T follicular helper cell (primary cell): ENCODE results near the gene DET1.
"Not testable (repeated sequence)": the region's sequence is repeated elsewhere in the genome, so short reads cannot be mapped to it uniquely, and the experiment has no call there.

Experiments
- DNase-seq: peaks from one replicate; pipeline ENCODE4 v3.0.0-alpha.2; 2020; ENCODE audit warnings: low read depth
- total RNA-seq, 2 experiments: gene quantifications; one replicate each; lab custom pipeline; 2026; lab: John Stamatoyannopoulos, UW

The DET1 gene
- 0.65 to 1.9 reads per million in 2 experiments for total RNA-seq

DNA sequence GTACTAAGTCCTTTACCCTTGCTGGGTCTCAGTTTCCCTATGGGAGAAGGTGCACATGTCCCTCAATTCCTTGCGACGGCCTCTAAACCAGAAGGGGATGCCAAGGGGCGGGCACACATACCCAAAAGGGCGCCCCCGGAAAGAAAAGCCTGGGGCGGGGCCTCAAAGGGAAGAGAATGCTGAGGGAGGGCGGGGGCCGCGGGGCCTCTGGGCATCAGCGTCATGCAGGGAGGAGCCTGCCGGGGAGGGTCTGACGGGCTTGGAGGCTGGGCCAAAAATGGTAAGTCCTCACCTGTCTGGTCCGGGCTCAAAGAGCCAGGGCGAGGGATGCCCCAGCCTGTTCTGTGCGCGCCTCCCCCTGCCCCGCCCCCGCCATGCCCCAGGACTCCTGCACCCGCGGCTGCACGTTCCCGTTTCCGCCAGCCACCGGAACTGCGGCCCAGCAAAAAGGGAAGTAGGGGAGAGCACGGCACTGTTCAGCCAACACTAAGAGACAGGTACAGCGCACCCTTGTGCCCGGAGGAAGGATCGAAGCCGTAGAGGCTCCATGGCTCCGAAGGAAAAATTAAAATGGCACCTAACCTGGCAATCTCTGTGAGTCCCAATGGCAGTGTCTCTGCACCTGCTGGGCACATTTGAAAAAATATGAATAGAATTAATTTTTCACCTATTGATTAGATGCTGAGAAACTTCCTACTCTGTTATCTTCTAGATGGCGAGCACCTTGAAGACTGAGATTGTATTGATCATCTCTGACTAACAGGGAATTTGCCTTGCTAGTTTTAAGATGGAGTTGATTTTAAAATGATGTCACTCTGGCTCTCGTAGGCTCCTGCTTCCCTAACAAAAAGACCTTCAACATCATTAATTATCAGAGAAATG, at the start of gene DET1:
Gene DET1, minus strand, starts transcription at position 434 of the 882 bp plus-strand sequence. CDS start 14,976 bp downstream, outside the sequence.
- peak; percentile 93 for DNase-seq

DNA sequence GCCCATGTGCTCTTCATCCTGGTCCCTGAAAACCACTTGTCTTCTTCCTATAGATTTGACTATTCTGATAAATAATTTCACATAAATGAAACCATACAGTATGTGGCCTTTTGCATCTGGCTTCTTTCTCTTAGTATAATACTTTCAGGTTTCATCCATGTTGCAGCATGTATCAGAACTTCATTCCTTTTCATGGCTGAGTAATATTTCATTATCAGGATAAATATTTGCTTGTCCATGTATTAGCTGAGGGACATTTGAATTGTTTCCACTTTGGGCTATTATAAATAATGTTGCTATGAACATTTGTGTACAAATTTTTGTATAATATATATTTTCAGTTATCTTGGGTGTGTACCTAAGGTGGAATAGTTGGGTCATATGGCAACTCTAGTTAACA, 44.9 kb upstream of the DET1 start:
- no peak for DNase-seq

DNA sequence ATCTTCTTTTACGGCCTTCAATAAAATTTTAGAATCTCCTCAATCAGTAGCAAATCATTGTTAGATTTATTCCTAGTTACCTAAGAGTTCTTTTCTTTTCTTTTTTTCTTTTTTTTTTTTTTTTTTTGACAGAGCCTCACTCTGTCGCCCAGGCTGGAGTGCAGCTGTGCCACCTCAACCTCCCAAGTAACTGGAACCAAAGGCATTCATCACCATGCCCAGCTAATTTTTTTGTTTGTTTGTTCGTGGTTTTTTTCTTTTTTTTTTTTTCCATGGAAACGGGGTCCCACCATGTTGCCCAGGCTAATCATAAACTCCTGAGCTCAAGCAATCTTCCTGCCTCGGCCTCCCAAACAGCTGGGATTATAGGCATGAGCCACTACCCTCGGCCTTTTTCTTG, 44.3 kb upstream of the DET1 start:
- no peak for DNase-seq

DNA sequence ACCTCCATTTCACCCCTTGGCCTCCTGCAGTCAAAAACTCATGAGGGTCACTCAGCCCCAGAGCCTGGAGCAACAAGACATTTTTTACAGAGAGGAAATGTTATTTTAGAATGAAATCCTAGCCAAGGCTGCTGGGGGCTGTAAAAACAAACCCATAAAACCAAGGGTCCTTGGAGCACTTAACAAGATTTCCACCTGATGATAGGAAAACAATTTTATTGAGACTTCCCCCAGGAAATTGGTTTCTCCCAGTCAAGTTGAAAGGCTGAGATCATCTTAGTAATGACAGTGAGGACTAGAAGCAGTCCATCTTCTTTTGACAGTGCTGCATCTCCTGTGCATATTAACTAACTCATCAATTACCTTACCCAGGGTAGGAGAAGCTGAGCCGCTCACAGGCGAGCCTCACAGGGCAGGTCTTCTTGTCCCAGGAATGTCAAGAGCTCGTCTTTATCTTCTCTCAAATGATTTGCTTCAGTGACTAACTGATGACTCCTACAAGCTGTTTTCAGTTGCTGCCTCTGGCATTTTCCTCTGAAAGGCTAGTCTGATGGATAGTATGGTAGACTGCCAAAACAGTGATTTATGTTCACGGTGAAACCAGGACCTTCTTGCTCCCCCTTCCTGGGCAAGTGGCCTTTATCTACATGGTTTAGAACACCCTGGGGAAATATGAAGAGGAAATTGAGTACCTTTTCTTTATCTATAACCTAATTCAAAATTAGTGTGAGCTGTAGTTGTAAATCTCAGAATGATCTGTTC, 40.1 kb upstream of the DET1 start:
- no peak for DNase-seq

DNA sequence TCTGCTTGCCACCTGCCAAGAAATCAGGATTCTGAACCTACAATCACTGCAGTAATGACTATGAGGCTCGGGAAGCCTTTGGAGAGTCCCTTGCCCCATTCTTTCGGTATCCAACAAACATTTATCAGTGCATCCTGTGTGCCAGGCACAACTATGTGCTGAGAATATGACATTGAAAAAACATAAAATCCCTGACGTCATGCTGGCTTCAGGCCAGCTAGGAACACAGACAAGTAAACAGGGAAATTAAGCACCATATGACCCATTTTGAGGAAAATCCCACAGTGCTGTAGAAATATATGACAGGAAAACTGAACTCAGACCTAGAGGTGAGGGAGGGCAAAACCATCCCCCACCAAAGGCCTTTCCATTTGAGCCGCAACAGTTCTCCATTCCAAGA, 34.1 kb upstream of the DET1 start:
- DNase-seq: no peak

DNA sequence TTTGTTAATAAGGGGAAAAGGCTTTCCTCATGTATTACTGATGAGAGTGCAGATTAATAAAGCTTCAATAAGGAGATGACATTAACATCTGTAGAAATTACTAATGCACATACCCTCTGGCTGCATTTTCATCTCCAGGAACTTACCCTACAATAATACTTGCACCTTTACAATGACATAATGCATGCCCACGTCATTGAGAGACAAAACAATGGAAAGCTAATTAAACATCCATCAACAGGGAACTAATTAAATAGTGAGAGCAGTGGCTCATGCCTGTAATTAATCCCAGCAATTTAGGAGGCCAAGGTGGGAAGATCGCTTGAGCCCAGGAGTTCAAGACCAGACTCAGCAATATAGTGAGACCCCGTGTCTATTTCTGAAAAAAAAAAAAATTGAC, 32.8 kb upstream of the DET1 start:
- DNase-seq: no peak

DNA sequence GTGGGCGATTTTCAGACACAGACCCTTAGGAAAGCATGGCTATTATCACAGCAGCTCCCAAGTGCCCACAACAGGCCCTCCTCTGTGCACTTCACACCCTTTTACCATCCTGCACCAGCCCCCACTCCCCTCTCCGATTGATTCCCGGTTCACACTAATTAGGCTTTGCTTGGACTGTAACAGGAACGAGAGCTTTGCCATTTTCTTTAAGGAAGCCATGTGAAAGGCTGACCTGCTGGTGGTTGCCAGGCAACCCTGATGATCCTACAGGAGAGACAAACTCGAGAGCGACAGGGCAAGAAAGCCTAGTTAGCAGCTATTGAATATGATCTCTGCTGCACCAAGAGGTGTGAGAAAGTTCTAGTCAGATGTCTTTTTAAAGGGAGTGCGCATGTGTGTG, 28.2 kb upstream of the DET1 start:
- no peak for DNase-seq

DNA sequence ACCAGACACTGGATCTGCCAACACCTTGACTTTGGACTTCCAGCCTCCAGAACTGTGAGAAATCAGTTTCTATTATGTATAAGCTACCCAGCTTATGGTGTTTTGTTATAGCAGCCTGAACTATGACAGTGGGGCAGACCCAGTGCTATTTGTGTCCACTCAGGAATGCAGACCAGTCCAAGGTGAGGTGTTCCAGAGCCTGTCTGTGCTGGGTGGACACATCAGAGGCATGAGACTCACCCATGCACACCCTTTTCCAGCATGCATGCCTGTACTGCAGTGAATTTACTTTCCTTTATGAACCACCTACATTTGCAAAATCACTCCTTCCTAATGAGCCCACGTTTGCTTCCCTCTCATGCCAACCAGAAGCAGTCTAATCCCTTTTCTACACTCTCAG, 27.6 kb upstream of the DET1 start:
- no peak for DNase-seq

DNA sequence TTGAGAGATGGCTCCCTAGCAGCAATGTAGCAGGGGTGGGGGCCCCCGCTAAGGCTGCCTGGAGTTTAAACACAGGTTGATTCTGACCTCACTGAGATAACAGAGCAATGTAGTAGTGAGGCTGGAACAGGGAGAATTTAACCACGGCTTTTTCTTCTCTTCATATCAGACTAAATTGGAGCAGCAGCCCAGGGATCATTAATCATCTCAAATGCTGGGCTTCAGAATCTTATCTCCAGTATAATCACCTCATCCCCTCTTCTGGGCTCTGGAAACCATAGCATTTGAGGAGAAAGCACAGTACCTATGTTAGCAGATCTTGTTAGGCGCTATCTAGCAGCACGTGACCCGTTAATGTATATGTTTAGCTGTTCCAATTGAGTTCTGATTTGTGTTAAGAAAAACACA, 25.4 kb upstream of the DET1 start:
- no peak for DNase-seq

DNA sequence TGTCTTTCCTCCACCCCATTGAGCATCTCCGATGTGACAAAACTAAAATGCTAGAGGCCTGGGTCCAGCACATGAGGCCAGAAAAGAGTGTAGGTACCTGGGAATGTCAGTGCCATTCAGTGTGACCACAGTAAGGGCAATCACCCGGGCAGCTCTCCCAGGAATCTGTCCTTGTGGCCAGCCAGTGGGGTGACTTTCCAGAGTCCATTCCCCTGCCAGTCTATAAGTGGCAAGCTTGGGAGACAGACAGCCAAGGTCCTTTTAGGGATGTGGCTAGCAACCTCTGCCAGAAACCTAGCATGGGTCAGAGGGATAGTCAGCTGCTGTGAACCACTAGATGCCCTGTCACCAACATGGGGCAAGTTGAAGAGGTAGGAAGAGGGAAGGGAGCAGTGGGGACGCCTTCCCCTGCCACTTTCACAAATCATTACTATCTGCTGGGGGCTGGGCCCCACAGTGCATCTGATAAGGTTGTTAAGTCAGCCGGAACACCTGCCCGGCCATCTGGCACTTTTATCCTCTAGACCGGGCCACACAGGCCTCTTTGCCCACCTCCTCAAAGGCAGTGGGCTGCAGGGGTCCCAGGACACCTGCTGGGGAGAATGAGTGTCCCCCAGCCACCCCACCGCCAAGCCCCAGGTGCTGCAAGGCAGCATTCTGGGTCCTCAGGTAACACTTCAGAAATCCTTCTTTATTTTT, 24.8 kb upstream of the DET1 start:
- DNase-seq: no peak

DNA sequence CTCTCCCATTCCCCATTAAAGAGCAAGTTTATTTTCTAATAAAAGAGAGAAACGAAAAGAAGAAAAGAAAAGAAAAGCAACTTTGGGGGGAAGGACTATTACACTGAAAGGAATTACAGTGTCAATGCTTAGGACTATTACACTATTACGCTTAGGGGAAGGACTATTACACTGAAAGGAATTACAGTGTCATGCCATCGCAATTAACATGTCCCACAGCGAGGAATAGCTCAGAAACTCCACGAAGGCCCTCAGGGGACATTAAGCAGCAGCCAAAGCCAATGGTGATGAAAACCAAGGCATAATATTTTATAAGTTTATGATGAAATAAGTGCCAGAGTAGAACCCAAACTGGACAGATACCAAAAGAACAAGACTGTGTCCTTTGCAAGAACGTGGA, 22.1 kb upstream of the DET1 start:
- no peak for DNase-seq

DNA sequence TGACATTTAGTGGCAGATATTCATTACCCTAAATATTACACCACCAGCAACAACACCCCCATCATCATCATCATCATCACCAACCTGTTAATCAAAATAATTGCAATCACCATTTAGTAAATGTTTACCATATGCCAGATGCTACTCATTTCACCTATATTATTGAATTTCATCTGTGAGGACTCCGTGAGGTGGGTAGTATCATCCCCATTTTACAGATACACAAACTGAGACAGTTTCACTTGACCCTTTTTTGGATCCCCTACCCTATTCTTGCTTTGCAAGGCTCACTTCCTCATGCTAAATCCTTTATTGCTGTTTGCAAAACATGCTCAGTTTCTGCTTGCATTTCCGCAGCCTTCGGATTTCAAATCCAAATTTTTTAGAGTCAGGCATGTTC, 18.3 kb upstream of the DET1 start:
- DNase-seq: no peak

DNA sequence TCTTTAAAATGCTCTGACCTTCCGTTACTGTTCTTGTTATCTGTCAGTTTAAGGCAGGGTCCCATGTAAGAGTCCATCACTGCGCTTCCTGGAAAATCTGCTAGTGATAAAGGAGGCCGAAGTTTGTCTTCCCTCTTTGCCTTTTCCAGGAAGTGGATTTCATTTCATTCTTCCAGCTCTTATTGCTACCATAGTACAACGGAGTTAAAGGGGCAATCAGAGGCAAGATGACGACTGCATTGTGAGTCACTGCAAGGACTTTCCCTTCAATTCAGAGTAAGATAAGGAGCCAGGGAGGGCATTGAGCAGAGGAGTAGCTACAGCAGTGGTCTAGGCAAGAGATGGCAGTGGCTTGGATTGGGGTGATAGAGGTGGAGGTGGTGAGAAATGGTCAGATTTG, 17.2 kb upstream of the DET1 start:
- DNase-seq: no peak

DNA sequence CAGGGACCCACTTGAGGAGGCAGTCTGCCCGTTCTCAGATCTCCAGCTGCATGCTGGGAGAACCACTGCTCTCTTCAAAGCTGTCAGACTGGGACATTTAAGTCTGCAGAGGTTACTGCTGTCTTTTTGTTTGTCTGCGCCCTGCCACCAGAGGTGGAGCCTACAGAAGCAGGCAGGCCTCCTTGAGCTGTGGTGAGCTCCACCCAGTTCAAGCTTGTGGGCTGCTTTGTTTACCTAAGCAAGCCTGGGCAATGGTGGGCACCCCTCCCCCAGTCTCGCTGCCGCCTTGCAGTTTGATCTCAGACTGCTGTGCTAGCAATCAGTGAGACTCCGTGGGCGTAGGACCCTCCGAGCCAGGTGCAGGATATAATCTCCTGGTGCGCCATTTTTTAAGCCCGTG, 13.1 kb upstream of the DET1 start:
- not testable (repeated sequence) for DNase-seq

DNA sequence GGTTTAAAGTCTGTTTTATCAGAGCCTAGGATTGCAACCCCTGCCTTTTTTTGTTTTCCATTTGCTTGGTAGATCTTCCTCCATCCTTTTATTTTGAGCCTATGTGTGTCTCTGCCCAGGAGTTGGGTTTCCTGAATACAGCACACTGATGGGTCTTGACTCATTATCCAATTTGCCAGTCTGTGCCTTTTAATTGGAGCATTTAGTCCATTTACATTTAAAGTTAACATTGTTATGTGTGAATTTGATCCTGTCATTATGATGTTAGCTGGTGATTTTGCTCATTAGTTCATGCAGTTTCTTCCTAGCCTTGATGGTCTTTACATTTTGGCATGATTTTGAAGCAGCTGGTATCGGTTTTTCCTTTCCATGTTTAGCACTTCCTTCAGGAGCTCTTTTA, 11.5 kb upstream of the DET1 start:
- not testable (repeated sequence) for DNase-seq

DNA sequence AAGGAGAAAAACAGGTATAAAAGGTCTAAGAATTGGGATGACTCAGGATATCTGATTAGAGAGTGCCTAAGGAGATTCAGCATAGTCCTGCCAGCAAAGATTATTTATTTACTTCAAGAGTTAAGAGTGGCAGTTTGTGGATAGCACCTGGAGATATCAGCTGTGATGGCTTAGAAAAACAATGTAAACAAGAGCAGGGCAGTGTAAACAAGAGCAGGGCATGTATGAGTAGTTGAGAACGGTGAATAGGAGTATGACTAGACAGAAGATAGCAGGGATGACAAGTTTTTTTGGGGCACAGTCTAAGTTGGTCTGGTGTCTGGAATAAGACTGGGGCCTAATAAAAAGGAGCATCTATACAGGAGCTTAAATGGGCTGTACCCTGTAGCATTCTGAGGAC, 1.5 kb upstream of the DET1 start:
- not testable (repeated sequence) for DNase-seq

DNA sequence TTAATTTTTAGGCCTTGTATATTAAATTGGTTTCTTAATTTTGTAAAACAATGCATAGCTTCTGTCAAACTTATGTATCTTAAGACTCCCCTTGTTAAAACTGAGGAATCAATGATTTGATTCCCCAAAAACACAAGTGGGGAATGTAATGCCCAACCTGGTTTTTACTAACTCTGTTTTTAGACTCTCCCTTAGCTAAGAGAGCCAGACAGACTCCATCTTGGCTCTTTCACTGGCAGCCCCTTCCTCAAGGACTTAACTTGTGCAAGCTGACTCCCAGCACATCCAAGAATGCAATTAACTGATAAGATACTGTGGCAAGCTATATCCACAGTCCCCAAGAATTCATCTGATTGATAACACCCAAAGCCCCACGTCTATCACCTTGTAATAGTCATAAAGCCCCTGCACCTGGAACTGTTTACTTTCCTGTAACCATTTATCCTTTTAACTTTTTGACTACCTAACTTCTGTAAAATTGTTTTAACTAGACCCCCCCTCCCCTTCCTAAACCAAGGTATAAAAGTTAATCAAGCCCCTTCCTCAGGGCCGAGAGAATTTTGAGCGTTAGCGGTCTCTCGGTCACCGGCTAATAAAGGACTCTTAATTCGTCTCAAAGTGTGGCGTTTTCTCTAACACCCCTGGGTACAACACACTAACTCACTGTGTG, 768 bp downstream of the DET1 start:
- not testable (repeated sequence) for DNase-seq

DNA sequence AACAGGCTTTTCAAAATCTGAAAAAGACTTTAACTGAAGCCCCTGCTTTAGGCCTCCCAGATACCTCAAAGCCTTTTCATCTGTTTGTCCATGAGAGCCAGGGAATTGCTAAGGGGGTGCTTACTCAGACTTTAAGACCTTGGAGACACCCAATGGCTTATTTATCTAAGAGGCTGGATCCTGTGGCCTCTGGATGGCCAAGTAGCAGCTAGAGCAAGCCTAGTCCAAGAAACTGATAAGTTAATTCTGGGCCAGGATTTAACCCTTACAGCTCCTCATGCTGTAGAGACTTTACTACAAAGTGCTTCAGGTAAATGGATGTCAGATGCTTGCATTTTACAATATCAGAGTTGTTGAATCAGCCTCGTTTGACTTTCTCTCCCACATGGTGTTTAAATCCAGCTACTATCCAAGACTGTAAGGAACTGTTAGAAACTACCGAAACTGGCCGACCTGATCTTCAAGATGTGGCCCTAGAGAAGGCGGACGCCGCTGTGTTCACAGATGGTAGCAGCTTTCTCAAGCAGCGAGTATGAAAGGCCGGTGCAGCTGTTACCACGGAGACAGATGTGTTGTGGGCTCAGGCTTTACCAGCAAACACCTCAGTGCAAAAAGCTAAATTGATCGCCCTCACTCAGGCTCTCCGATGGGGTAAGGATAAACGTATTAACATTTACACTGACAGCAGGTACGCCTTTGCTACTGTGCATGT, 3.3 kb downstream of the DET1 start:
- no peak for DNase-seq

DNA sequence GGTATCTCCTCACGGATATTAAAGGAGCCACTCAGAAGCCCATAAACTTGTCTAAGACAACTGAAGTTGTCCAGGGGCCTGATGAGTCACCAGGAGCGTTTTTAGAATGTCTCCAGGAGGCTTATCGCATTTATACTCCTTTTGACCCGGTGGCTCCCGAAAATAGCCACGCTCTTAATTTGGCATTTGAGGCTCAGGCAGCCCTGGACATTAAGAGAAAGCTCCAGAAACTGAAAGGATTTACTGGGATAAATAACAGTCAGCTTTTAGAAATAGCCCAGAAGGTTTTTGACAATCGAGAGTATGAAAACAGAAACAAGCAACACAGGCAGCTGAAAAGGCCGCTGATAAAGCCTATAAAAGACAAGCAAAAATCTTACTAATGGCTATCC, 4.1 kb downstream of the DET1 start:
- no peak for DNase-seq

DNA sequence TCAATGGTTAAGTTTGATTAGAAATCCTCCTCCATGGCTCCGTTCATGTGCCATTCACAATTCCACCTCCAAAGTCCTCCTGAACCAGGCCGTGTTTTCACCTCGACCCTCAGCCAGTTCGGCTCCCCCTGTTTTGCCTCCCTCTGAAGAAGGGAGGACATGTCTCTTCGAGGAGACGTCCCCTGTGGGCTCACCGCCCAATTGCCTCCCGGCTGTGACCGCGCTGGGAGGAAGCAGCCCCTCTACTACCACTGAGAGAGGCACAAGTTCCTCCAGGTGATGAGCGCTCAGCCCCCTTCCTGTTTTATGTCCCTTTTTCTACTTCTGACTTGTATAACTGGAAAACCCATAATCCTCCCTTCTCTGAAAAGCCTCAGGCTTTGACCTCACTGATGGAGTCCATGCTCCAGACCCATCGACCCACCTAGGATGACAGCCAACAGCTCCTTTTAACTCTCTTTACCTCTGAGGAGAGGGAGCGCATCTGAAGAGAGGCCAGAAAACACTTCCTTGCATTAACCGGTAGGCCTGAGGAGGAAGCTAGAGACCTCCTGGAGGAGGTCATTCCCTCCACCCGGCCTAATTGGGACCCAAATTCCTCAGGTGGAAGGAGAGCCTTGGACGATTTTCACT, 4.7 kb downstream of the DET1 start:
- DNase-seq: no peak

DNA sequence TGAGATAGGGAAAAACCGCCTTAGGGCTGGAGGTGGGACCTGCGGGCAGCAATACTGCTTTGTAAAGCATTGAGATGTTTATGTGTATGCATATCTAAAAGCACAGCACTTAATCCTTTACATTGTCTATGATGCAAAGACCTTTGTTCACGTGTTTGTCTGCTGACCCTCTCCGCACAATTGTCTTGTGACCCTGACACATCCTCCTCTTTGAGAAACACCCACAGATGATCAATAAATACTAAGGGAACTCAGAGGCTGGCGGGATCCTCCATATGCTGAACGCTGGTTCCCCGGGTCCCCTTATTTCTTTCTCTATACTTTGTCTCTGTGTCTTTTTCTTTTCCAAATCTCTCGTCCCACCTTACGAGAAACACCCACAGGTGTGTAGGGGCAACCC, 5.4 kb downstream of the DET1 start:
- DNase-seq: not testable (repeated sequence)
